ENCODE results near the gene ADGRF3. TPM values are rescaled to one million over a fixed set of nuclear protein-coding genes. Genes with fewer than 3 reads are reported as not detected.

ADGRF3 gene
- total and polyA plus RNA-seq, 2 of the 13 experiments (the other 11 are each of a cell fraction or from before 2014, with no cell fraction given) = 0.40 to 1.5 TPM

DNA sequence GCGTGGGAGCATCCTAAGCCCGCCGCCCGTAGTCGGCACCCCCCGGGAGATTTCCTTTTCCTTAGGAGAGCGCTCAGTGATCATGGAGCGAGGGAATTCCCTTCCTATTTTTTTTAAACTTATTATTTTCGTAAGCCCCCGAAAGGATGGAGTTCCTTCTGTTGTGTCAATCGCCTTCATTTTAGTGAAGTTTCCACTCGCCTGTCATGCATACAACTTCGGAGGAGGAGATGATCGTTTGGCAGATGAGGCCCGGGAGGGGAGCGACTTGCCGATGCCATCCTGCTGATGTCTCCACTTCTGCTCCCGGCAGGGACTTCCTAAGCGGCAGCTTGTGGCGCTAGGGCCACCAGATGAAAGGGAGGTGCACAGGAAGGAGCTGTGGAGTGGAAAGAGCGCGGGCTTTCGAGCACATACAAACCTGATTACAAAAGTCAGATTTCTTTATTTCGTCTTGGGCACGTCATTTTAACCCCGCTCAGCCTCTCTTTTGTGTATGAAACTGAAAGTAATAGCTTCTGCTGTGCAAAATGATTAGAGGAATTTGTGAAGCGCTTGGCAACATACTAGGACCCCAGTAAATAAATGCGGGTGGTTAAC is at the start of gene ADGRF3 (continued):
- TF ChIP-seq, protein P1, sequence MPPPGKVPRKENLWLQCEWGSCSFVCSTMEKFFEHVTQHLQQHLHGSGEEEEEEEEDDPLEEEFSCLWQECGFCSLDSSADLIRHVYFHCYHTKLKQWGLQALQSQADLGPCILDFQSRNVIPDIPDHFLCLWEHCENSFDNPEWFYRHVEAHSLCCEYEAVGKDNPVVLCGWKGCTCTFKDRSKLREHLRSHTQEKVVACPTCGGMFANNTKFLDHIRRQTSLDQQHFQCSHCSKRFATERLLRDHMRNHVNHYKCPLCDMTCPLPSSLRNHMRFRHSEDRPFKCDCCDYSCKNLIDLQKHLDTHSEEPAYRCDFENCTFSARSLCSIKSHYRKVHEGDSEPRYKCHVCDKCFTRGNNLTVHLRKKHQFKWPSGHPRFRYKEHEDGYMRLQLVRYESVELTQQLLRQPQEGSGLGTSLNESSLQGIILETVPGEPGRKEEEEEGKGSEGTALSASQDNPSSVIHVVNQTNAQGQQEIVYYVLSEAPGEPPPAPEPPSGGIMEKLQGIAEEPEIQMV (CRISPR knock-in tag; IDR thresholded peaks at IDR 0.05; ENCODE audit: low read depth) = no peak
- no peak for TF ChIP-seq ZBTB7B (CRISPR knock-in tag; IDR thresholded peaks at IDR 0.05)
- TF ChIP-seq, protein P2, sequence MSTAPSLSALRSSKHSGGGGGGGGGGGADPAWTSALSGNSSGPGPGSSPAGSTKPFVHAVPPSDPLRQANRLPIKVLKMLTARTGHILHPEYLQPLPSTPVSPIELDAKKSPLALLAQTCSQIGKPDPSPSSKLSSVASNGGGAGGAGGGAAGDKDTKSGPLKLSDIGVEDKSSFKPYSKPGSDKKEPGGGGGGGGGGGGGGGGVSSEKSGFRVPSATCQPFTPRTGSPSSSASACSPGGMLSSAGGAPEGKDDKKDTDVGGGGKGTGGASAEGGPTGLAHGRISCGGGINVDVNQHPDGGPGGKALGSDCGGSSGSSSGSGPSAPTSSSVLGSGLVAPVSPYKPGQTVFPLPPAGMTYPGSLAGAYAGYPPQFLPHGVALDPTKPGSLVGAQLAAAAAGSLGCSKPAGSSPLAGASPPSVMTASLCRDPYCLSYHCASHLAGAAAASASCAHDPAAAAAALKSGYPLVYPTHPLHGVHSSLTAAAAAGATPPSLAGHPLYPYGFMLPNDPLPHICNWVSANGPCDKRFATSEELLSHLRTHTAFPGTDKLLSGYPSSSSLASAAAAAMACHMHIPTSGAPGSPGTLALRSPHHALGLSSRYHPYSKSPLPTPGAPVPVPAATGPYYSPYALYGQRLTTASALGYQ (CRISPR knock-in tag; IDR thresholded peaks at IDR 0.05) = 0 out of 2 replicates have a peak, but pooled peaks have one; percentile 12
- TF ChIP-seq MEIS1 (CRISPR knock-in tag; IDR thresholded peaks at IDR 0.05; ENCODE audit: borderline replicate concordance) = no peak
- no peak for TF ChIP-seq ZZZ3 (CRISPR knock-in tag; IDR thresholded peaks at IDR 0.05; ENCODE audit: borderline replicate concordance)
- TF ChIP-seq CENPX (CRISPR knock-in tag; IDR thresholded peaks at IDR 0.05) = no peak
- TF ChIP-seq PHF20 (CRISPR knock-in tag; IDR thresholded peaks at IDR 0.05) = no peak
- no peak for TF ChIP-seq MAFK (conservative IDR thresholded peaks at IDR 0.05 in 1 of 2, IDR thresholded peaks at IDR 0.05 in 1 of 2; ENCODE audit: low read length in 2 of 2)
- no peak for TF ChIP-seq ZNF274 (CRISPR knock-in tag; IDR thresholded peaks at IDR 0.05)
- no peak for TF ChIP-seq ZNF7 (CRISPR knock-in tag; IDR thresholded peaks at IDR 0.05)
- TF ChIP-seq, protein P3, sequence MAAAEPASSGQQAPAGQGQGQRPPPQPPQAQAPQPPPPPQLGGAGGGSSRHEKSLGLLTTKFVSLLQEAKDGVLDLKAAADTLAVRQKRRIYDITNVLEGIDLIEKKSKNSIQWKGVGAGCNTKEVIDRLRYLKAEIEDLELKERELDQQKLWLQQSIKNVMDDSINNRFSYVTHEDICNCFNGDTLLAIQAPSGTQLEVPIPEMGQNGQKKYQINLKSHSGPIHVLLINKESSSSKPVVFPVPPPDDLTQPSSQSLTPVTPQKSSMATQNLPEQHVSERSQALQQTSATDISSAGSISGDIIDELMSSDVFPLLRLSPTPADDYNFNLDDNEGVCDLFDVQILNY (CRISPR knock-in tag; conservative IDR thresholded peaks at IDR 0.05) = no peak
- TF ChIP-seq, protein P4, sequence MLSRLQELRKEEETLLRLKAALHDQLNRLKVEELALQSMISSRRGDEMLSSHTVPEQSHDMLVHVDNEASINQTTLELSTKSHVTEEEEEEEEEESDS (CRISPR knock-in tag; IDR thresholded peaks at IDR 0.05; ENCODE audit: borderline replicate concordance) = no peak
- TF ChIP-seq ZNF24 (IDR thresholded peaks at IDR 0.05) = no peak
- TF ChIP-seq ZSCAN12 (CRISPR knock-in tag; IDR thresholded peaks at IDR 0.05) = no peak
- peak; percentile 44; the same call in 1 of the 2 replicates for TF ChIP-seq ZNF256 (CRISPR knock-in tag; conservative IDR thresholded peaks at IDR 0.05)
- no peak for TF ChIP-seq IKZF4 (CRISPR knock-in tag; IDR thresholded peaks at IDR 0.05; ENCODE audit: borderline replicate concordance, low read depth, not compliant biosample characterization)
- TF ChIP-seq JUNB (CRISPR knock-in tag; IDR thresholded peaks at IDR 0.05; ENCODE audit: borderline replicate concordance) = no peak
- TF ChIP-seq NR2F2 (IDR thresholded peaks at IDR 0.05; ENCODE audit: borderline replicate concordance, low read depth) = no peak
- no peak for TF ChIP-seq DPF2 (CRISPR knock-in tag; IDR thresholded peaks at IDR 0.05; ENCODE audit: borderline replicate concordance, low read depth)
- TF ChIP-seq ZNF468 (CRISPR knock-in tag; IDR thresholded peaks at IDR 0.05) = no peak
- no peak for TF ChIP-seq FOXO1 (CRISPR knock-in tag; IDR thresholded peaks at IDR 0.05)
- no peak for TF ChIP-seq BRCA1 (CRISPR knock-in tag; IDR thresholded peaks at IDR 0.05)
- TF ChIP-seq ZSCAN30 (CRISPR knock-in tag; IDR thresholded peaks at IDR 0.05) = 0 out of 2 replicates have a peak, but pooled peaks have one; percentile 76
- no peak for TF ChIP-seq ATF7-NPFF (CRISPR knock-in tag; IDR thresholded peaks at IDR 0.05; ENCODE audit: low read depth)
- no peak for TF ChIP-seq KLF15 (CRISPR knock-in tag; IDR thresholded peaks at IDR 0.05; ENCODE audit: borderline replicate concordance)
- no peak for TF ChIP-seq POLR2AphosphoS2 (IDR thresholded peaks at IDR 0.05; ENCODE audit: low read depth, low read length)
- no peak for TF ChIP-seq ZFP36L2 (CRISPR knock-in tag; IDR thresholded peaks at IDR 0.05)
- no peak for TF ChIP-seq ZNF713 (CRISPR knock-in tag; IDR thresholded peaks at IDR 0.05)
- no peak for TF ChIP-seq MTF2 (CRISPR knock-in tag; IDR thresholded peaks at IDR 0.05; ENCODE audit: borderline replicate concordance)
